ENCODE results near the gene ST3GAL4.
A peak's percentile ranks its signal among the peaks of the same experiment; 100 is the strongest.
"Not testable (repeated sequence)": the region's sequence is repeated elsewhere in the genome, so short reads cannot be mapped to it uniquely, and the experiment has no call there.

Gene ST3GAL4

GRCh38 chr11:126355324-126355925 is at the start of gene ST3GAL4:
Gene ST3GAL4 (plus strand): TSS chr11:126355686. CDS start chr11:126406156, 50,470 bp downstream.
- peak; percentile 25 to 45 for DNase-seq (ENCODE audit: low read depth in 1 of 2, low spot score in 1 of 2)

- no peak for DNase-seq (ENCODE audit: low read depth in 1 of 2, low spot score in 1 of 2)
Observed at GRCh38 chr11:126305699-126306098, 49.8 kb upstream of the ST3GAL4 start.

- no peak for DNase-seq (ENCODE audit: low read depth in 1 of 2, low spot score in 1 of 2)
Observed at GRCh38 chr11:126307706-126308105, 47.8 kb upstream of the ST3GAL4 start.

GRCh38 chr11:126308271-126308671 is 47.2 kb upstream of the ST3GAL4 start:
- no peak for DNase-seq (ENCODE audit: low read depth in 1 of 2, low spot score in 1 of 2)

GRCh38 chr11:126308771-126309170 is 46.7 kb upstream of the ST3GAL4 start:
- not testable (repeated sequence) for DNase-seq (ENCODE audit: low read depth in 1 of 2, low spot score in 1 of 2)

GRCh38 chr11:126310200-126310991 is 45.1 kb upstream of the ST3GAL4 start:
- peak; percentile 18 to 27 for DNase-seq (ENCODE audit: low read depth in 1 of 2, low spot score in 1 of 2)

- no peak for DNase-seq (ENCODE audit: low read depth in 1 of 2, low spot score in 1 of 2)
Observed at GRCh38 chr11:126310992-126311310, 44.5 kb upstream of the ST3GAL4 start.

GRCh38 chr11:126311401-126312291 is 43.8 kb upstream of the ST3GAL4 start:
- DNase-seq (ENCODE audit: low read depth in 1 of 2, low spot score in 1 of 2): no peak

GRCh38 chr11:126312961-126313360 is 42.5 kb upstream of the ST3GAL4 start:
- DNase-seq (ENCODE audit: low read depth in 1 of 2, low spot score in 1 of 2): no peak

- no peak for DNase-seq (ENCODE audit: low read depth in 1 of 2, low spot score in 1 of 2)
Observed at GRCh38 chr11:126313826-126314225, 41.7 kb upstream of the ST3GAL4 start.

GRCh38 chr11:126317432-126317755 is 38.1 kb upstream of the ST3GAL4 start:
- no peak for DNase-seq (ENCODE audit: low read depth in 1 of 2, low spot score in 1 of 2)

GRCh38 chr11:126317756-126318573 is 37.5 kb upstream of the ST3GAL4 start:
- no peak for DNase-seq (ENCODE audit: low read depth in 1 of 2, low spot score in 1 of 2)

GRCh38 chr11:126318574-126319373 is 36.7 kb upstream of the ST3GAL4 start:
- DNase-seq (ENCODE audit: low read depth in 1 of 2, low spot score in 1 of 2): no peak

- DNase-seq (ENCODE audit: low read depth in 1 of 2, low spot score in 1 of 2): no peak
Observed at GRCh38 chr11:126319374-126319740, 36.1 kb upstream of the ST3GAL4 start.

GRCh38 chr11:126322996-126323395 is 32.5 kb upstream of the ST3GAL4 start:
- no peak for DNase-seq (ENCODE audit: low read depth in 1 of 2, low spot score in 1 of 2)

- no peak for DNase-seq (ENCODE audit: low read depth in 1 of 2, low spot score in 1 of 2)
Observed at GRCh38 chr11:126327281-126328000, 28.0 kb upstream of the ST3GAL4 start.

GRCh38 chr11:126328001-126328390 is 27.5 kb upstream of the ST3GAL4 start:
- DNase-seq (ENCODE audit: low read depth in 1 of 2, low spot score in 1 of 2): no peak

GRCh38 chr11:126328444-126328843 is 27.0 kb upstream of the ST3GAL4 start:
- no peak for DNase-seq (ENCODE audit: low read depth in 1 of 2, low spot score in 1 of 2)

- DNase-seq (ENCODE audit: low read depth in 1 of 2, low spot score in 1 of 2): no peak
Observed at GRCh38 chr11:126328938-126329643, 26.4 kb upstream of the ST3GAL4 start.
